Stomach (tissue), 4 donors: ENCODE data around the gene ZNF185.

Experiments used
- EP300 ChIP-seq: sonication (generic); formaldehyde crosslinking; IDR thresholded peaks from one replicate; pipeline ENCODE4 v1.6.1; 2017; ENCODE audit warnings: antibody characterized with exemption
- TF ChIP-seq, protein P1 (sequence below), 7 experiments: fragments of 450-650 bp in 4 of 7; fragments of 200-600 bp in 3 of 7; sonication (generic) in 3 of 7; IDR thresholded peaks; one replicate each; pipeline ENCODE4 v1.5.1; 2016 to 2019; ENCODE audit warnings: antibody characterized with exemption in 7 of 7, control low read depth in 2 of 7, mild to moderate bottlenecking in 1 of 7

DNA sequence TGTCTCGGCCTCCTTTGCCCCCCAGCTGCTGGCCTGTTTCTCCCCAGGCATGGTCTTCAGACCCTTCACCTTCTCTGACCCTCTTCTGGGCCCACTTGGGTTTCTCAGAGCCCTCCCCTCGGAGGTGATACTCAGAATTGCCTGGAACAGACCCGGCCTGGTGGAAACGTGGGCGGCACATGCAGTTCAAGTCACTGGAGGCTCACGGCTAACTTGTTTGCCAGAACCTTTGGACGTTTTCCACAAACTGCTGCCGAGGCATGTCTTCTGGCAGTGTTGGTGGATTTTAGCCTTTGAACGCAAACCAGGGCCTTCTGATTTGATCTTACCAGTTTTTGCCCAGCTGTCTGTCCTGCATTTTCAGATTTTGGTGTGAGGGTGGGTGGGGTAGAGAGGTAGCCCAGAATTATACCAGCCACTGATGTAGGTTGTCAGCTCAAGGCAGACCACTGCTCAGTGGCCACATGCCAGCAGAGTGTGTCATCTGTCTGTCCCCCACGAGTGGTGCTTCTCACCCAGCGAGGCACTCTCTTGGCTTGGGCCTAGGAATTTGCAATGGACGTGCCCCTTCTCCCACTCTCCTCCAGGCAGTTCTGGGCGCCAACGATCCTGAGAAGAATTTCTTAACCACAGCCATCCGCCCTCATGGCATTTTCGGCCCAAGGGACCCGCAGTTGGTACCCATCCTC is 32.5 kb upstream of the ZNF185 start:
- TF ChIP-seq, protein P1, sequence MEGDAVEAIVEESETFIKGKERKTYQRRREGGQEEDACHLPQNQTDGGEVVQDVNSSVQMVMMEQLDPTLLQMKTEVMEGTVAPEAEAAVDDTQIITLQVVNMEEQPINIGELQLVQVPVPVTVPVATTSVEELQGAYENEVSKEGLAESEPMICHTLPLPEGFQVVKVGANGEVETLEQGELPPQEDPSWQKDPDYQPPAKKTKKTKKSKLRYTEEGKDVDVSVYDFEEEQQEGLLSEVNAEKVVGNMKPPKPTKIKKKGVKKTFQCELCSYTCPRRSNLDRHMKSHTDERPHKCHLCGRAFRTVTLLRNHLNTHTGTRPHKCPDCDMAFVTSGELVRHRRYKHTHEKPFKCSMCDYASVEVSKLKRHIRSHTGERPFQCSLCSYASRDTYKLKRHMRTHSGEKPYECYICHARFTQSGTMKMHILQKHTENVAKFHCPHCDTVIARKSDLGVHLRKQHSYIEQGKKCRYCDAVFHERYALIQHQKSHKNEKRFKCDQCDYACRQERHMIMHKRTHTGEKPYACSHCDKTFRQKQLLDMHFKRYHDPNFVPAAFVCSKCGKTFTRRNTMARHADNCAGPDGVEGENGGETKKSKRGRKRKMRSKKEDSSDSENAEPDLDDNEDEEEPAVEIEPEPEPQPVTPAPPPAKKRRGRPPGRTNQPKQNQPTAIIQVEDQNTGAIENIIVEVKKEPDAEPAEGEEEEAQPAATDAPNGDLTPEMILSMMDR (IDR thresholded peaks at IDR 0.05) = no peak
- no peak for TF ChIP-seq EP300
